ENCODE data around the gene BABAM2. TPM values are rescaled to one million over a fixed set of nuclear protein-coding genes. Genes with fewer than 3 reads are reported as not detected.

BABAM2 gene
- total RNA-seq, 2 experiments from 2014 or later, result 19.7 to 33.2 TPM

GRCh38 chr2:28098501-28099225 lies 208.1 kb downstream of the BABAM2 start:
- no peak overlapping the region for H3K4me3 ChIP-seq (ENCODE audit: low read depth, low read length, poor library complexity, severe bottlenecking)
- no peaks in the 10 kb centered on the region for H3K9me2 ChIP-seq (ENCODE audit: insufficient read depth, low read length)
- no TSS peak for BruUV-seq (replicated peaks)
- H2AFZ ChIP-seq (ENCODE audit: low read length), result no peak overlapping the region
- CTCF ChIA-PET (ENCODE audit: unreplicated experiment), result no interaction called here
- no peaks in the 10 kb centered on the region for H3K9me3 ChIP-seq (ENCODE audit: low read length)
- no peaks in the 10 kb centered on the region for H3K79me2 ChIP-seq (ENCODE audit: insufficient read depth, low read depth, low read length)
- no peak for DNase-seq (ENCODE audit: low spot score)
- TF ChIP-seq EZH2phosphoT487 (IDR thresholded peaks at IDR 0.05; ENCODE audit: borderline replicate concordance, low read depth, low read length), result no peak
- no peak for TF ChIP-seq CTCF (conservative IDR thresholded peaks at IDR 0.05; ENCODE audit: low read length)
- intact Hi-C loops (cut with micrococcal nuclease; ENCODE audit: unreplicated experiment), result no loop called here
- no peak overlapping the region for H3K27ac ChIP-seq (ENCODE audit: low read depth, low read length, poor library complexity, severe bottlenecking)
- no peaks in the 10 kb centered on the region for H4K20me1 ChIP-seq (ENCODE audit: insufficient read depth, low read length)
- H3K4me1 ChIP-seq (ENCODE audit: insufficient read depth, low read length, poor library complexity, severe bottlenecking), result no peaks in the 10 kb centered on the region
- H3K36me3 ChIP-seq (ENCODE audit: insufficient read depth, low read length), result no peaks in the 10 kb centered on the region
- H3K4me2 ChIP-seq (ENCODE audit: low read length), result no peak overlapping the region
- POLR2A ChIA-PET, result no interaction called here

GRCh38 chr2:28101123-28101522 lies 210.6 kb downstream of the BABAM2 start:
- no peak overlapping the region for H3K4me2 ChIP-seq (ENCODE audit: low read length)
- TF ChIP-seq EZH2phosphoT487 (IDR thresholded peaks at IDR 0.05; ENCODE audit: borderline replicate concordance, low read depth, low read length) (no peak), CTCF (conservative IDR thresholded peaks at IDR 0.05; ENCODE audit: low read length) (no peak)
- no peaks in the 10 kb centered on the region for H3K36me3 ChIP-seq (ENCODE audit: insufficient read depth, low read length)
- H3K27ac ChIP-seq (ENCODE audit: low read depth, low read length, poor library complexity, severe bottlenecking), result no peak overlapping the region
- intact Hi-C loops (cut with micrococcal nuclease; ENCODE audit: unreplicated experiment), result no loop called here
- no peaks in the 10 kb centered on the region for H3K4me1 ChIP-seq (ENCODE audit: insufficient read depth, low read length, poor library complexity, severe bottlenecking)
- H4K20me1 ChIP-seq (ENCODE audit: insufficient read depth, low read length), result no peaks in the 10 kb centered on the region
- no peaks in the 10 kb centered on the region for H3K79me2 ChIP-seq (ENCODE audit: insufficient read depth, low read depth, low read length)
- BruUV-seq (replicated peaks), result no TSS peak
- no peaks in the 10 kb centered on the region for H3K9me2 ChIP-seq (ENCODE audit: insufficient read depth, low read length)
- CTCF ChIA-PET (ENCODE audit: unreplicated experiment), result no interaction called here
- POLR2A ChIA-PET, result interaction anchor here (0.6 kb wide), 1 partner anchor 12 kb away, joined by 4 read pairs; no protein-coding TSS in a partner anchor
- DNase-seq (ENCODE audit: low spot score), result no peak
- no peak overlapping the region for H3K4me3 ChIP-seq (ENCODE audit: low read depth, low read length, poor library complexity, severe bottlenecking)
- no peaks in the 10 kb centered on the region for H3K9me3 ChIP-seq (ENCODE audit: low read length)
- no peak overlapping the region for H2AFZ ChIP-seq (ENCODE audit: low read length)

GRCh38 chr2:28101892-28102291 lies 211.4 kb downstream of the BABAM2 start:
- CTCF ChIA-PET (ENCODE audit: unreplicated experiment), result no interaction called here
- Histone ChIP-seq H3K4me3 (ENCODE audit: low read depth, low read length, poor library complexity, severe bottlenecking) (no peak overlapping the region), H3K4me2 (ENCODE audit: low read length) (no peak overlapping the region), H3K4me1 (ENCODE audit: insufficient read depth, low read length, poor library complexity, severe bottlenecking) (no peaks in the 10 kb centered on the region), H3K9me2 (ENCODE audit: insufficient read depth, low read length) (no peaks in the 10 kb centered on the region), H4K20me1 (ENCODE audit: insufficient read depth, low read length) (no peaks in the 10 kb centered on the region), H3K79me2 (ENCODE audit: insufficient read depth, low read depth, low read length) (no peaks in the 10 kb centered on the region), H2AFZ (ENCODE audit: low read length) (no peak overlapping the region), H3K27ac (ENCODE audit: low read depth, low read length, poor library complexity, severe bottlenecking) (no peak overlapping the region), H3K9me3 (ENCODE audit: low read length) (no peaks in the 10 kb centered on the region), H3K36me3 (ENCODE audit: insufficient read depth, low read length) (no peaks in the 10 kb centered on the region)
- intact Hi-C loops (cut with micrococcal nuclease; ENCODE audit: unreplicated experiment), result no loop called here
- TF ChIP-seq CTCF (conservative IDR thresholded peaks at IDR 0.05; ENCODE audit: low read length) (no peak), EZH2phosphoT487 (IDR thresholded peaks at IDR 0.05; ENCODE audit: borderline replicate concordance, low read depth, low read length) (no peak)
- no TSS peak for BruUV-seq (replicated peaks)
- POLR2A ChIA-PET, result interaction anchor here (0.6 kb wide), 1 partner anchor 13 kb away, joined by 4 read pairs; no protein-coding TSS in a partner anchor
- no peak for DNase-seq (ENCODE audit: low spot score)
